HG02884 (cell line): ENCODE data around the gene JAZF1.

Experiments
- ATAC-seq: cut with Tn5 transposase; IDR thresholded peaks from one replicate; pipeline ENCODE4 v1.9.1; 2021; ENCODE audit warnings: mild to moderate bottlenecking, moderate library complexity; ENCODE audit not compliant: unreplicated experiment

The JAZF1 gene

GRCh38 chr7:27952456-27953285 is 227.9 kb downstream of the JAZF1 start:
- no peak for ATAC-seq

- ATAC-seq = no peak
Measured at GRCh38 chr7:27950123-27950522, 230.5 kb downstream of the JAZF1 start.

GRCh38 chr7:27948861-27949260 is 231.7 kb downstream of the JAZF1 start:
- ATAC-seq = no peak

- ATAC-seq = no peak
Measured at GRCh38 chr7:27947586-27948278, 232.9 kb downstream of the JAZF1 start.

GRCh38 chr7:27946351-27946750 is 234.2 kb downstream of the JAZF1 start:
- ATAC-seq = no peak

GRCh38 chr7:27945058-27945795 is 235.4 kb downstream of the JAZF1 start:
- ATAC-seq = no peak

- ATAC-seq = no peak
Measured at GRCh38 chr7:27944643-27945042, 236.0 kb downstream of the JAZF1 start.

- ATAC-seq = no peak
Measured at GRCh38 chr7:27943241-27943640, 237.4 kb downstream of the JAZF1 start.

- ATAC-seq = no peak
Measured at GRCh38 chr7:27942711-27943110, 237.9 kb downstream of the JAZF1 start.

GRCh38 chr7:27941522-27941921 is 239.1 kb downstream of the JAZF1 start:
- ATAC-seq = no peak

- ATAC-seq = no peak
Measured at GRCh38 chr7:27940341-27940740, 240.3 kb downstream of the JAZF1 start.

GRCh38 chr7:27939893-27940292 is 240.7 kb downstream of the JAZF1 start:
- no peak for ATAC-seq

GRCh38 chr7:27936768-27937102 is 243.9 kb downstream of the JAZF1 start:
- ATAC-seq = no peak

GRCh38 chr7:27936047-27936767 is 244.4 kb downstream of the JAZF1 start:
- no peak for ATAC-seq

- ATAC-seq = no peak
Measured at GRCh38 chr7:27933671-27934565, 246.7 kb downstream of the JAZF1 start.

- ATAC-seq = no peak
Measured at GRCh38 chr7:27930910-27931476, 249.6 kb downstream of the JAZF1 start.

- ATAC-seq = no peak
Measured at GRCh38 chr7:27929127-27929526, 251.5 kb downstream of the JAZF1 start.

- no peak for ATAC-seq
Measured at GRCh38 chr7:27928001-27928400, 252.6 kb downstream of the JAZF1 start.

- ATAC-seq = peak; percentile 75
Measured at GRCh38 chr7:27925573-27926201, 254.9 kb downstream of the JAZF1 start.
